GM12892 (cell line): ENCODE results near the gene ZC3H6.
"Not testable (repeated sequence)": the region's sequence is repeated elsewhere in the genome, so short reads cannot be mapped to it uniquely, and the experiment has no call there.

ENCODE experiments used
- DNase-seq: peaks from one replicate; pipeline ENCODE4 v3.0.0; 2011; ENCODE audit not compliant: insufficient read length
- FAIRE-seq: peaks from 2 replicates; lab custom pipeline; 2011; peaks lifted over from hg19 to GRCh38; lab: Jason Lieb, UNC
- POLR2A ChIP-seq: IDR thresholded peaks from 2 replicates; pipeline ENCODE4 v1.6.1; 2011; ENCODE audit warnings: low read depth, low read length, control low read depth
- POLR2AphosphoS5 ChIP-seq: IDR thresholded peaks from 2 replicates; pipeline ENCODE4 v1.6.1; 2011; ENCODE audit warnings: low read depth, low read length, control low read depth
- TAF1 ChIP-seq: IDR thresholded peaks from 2 replicates; pipeline ENCODE4 v1.6.1; 2011; ENCODE audit warnings: low read depth, mild to moderate bottlenecking, control low read depth, low read length, borderline replicate concordance

ZC3H6 gene

GRCh38 chr2:112343827-112344585 is 68.6 kb downstream of the ZC3H6 start:
- DNase-seq, result no peak
- no peak for FAIRE-seq
- no peak for TF ChIP-seq POLR2AphosphoS5
- TF ChIP-seq POLR2A, result no peak

- FAIRE-seq (no peak), DNase-seq (no peak)
- TF ChIP-seq TAF1, result no peak
- no peak for TF ChIP-seq POLR2AphosphoS5
- no peak for TF ChIP-seq POLR2A
Observed at GRCh38 chr2:112345030-112346027, 69.9 kb downstream of the ZC3H6 start.

- not testable (repeated sequence) for FAIRE-seq, DNase-seq
Observed at GRCh38 chr2:112352292-112352691, 76.9 kb downstream of the ZC3H6 start.

DNA sequence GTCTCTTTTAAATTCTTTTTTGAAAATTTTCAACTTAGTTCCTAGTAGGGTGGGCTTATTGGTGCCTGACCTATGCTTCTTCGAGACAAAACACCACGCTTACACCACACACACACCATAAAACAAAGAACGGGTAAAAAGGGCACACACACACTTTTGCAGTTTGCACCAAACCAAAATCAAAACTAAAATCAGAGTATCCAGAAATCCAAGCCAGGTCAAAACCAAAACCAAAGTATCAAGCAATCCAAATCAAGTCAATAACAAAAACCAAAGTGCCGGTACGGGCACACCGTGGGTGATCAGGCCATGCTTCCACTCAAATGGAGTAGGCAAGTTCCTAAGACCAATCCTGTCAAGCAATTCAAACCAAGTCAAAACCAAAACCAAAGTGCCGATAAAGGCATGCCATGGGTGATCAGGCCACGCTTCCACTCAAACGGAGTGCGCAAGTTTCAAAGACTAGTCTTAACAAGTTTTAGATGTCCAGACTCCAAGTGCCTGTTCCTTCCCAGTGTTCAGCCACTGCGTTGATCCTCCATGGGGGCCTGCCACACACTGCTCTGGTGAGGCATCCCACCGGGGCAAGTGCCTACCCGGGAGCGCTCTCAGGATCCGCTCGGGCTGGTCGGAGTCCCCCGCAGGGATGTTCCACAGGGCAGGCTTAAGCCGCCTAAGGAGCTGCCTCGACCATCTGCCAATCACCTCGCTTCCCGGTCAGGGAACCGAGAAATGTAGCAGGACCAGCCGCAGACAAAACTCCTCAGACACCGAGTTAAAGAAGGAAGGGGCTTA is 77.6 kb downstream of the ZC3H6 start:
- FAIRE-seq, DNase-seq: not testable (repeated sequence)

- DNase-seq, FAIRE-seq: not testable (repeated sequence)
Observed at GRCh38 chr2:112354335-112354734, 78.9 kb downstream of the ZC3H6 start.

- FAIRE-seq, DNase-seq: not testable (repeated sequence)
Observed at GRCh38 chr2:112360055-112360454, 84.7 kb downstream of the ZC3H6 start.
